Pulmonary artery endothelial cell (primary cell): ENCODE measurements around the gene DHX34. TPM values are rescaled to one million over a fixed set of nuclear protein-coding genes. Genes with fewer than 3 reads are reported as not detected.

Experiments
- DNase-seq: peaks from one replicate; pipeline ENCODE4 v3.0.0-alpha.2; 2011; ENCODE audit warnings: low read depth, low spot score
- total RNA-seq: library from RNA; depleted of rRNA; stranded (reverse); fragments of >200 nt; gene quantifications from 2 replicates; pipeline ENCODE4 v1.2.3, GENCODE V29; 2014

The DHX34 gene
- total RNA-seq, 1 donor from 2014 or later = 7.1 TPM

DNA sequence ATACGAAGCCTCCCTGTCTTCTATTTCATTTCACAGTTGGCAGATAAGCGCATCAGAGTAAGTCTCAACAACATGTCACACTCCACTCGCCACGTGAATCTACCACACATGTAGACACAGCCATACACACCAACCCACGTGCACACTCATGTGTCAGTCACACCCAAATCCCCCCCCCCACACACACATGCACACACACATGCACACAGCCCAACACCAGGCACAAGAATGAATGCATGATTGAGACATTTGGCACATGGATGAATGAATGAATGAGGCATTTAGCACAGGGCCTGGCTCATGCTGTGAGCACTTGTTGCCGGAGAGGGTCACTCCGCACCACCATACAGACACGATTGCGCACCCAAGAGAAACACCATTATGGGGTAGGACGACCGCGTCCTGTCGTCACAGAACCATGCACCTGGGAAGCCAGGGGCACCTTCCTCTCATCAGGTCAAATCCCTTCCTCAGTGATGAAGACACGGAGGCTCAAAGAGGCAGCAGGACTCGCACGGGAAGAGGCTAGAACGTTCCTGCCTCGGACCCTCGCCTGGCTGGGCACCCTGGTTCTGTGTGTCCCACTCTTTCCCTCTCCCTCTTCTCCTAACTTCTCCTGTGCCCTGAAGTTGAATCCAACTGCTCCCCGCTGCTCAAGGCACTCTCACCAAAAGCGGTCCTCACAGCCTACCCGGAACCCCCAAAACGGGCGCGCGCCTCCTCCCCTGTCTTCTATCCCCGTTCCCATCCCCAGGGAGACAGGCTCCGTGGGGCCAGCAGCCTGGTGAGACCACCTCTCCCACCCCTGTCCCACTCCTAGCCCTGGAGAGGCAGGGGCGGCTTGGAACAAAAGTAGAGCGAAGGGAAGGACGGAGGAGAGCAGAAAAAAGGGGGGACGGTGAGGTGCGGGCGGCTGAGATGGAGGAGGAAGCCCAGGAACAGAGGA lies 68.9 kb downstream of the DHX34 start:
- DNase-seq = no peak

DNA sequence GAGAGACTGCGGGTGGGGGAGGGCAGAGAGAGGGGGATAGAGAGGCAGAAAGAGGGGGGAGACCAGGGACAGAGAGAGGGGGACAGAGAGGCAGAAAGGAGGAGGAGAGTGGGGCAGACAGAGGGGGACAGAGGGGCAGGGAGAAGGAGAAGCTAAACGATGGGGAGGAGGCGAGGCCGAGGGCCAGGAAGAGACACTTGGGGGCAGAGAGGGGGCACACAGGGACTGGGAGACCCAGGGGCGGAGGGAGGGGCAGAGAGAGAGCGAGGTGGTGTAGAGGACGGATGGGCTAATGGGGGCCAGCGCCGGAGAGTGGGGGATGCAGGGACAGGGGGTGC lies 69.5 kb downstream of the DHX34 start:
- no peak for DNase-seq

DNA sequence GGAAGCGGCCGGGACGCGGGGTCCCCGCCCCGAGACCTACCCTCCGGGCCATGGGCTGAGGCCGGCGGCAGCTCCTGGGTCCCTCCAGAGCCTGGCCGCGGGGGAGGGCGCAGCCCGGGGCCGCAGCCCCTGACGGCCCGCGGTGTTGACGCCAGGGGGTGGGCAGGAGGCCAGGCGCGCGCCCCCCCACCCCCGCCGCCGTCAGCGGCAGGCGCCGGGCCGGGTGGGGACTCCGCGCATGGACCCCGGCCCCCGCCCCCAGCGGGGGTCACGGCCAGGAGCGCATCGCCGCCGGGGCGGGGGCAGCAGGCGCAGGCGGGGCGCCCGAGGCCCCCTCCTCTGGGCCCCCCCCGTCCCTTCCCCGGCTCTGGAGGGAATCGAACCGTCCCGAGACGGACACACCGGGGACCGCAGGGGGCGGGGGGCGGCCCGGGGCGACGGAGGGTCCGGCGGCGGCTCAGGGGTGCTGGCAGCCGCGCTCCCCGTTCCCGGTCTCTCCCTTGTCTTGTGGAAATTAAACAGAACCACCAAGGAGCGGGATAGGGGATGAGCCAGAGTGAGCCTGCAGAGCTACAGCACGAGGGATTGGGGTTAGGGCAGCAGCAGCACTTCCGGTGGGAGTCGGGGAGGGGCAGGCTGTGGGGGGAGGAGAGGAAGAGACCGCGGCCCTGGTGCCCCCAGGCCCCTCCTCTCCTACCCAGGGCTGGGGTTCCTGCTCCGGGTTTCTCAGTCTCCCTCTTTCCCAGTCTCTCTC lies 70.1 kb downstream of the DHX34 start, which contains the start of gene MEIS3:
TSS of gene MEIS3 (minus strand) at position 498 of the 754 bp plus-strand sequence. CDS start at position 52, 446 bp downstream.
- no peak for DNase-seq

DNA sequence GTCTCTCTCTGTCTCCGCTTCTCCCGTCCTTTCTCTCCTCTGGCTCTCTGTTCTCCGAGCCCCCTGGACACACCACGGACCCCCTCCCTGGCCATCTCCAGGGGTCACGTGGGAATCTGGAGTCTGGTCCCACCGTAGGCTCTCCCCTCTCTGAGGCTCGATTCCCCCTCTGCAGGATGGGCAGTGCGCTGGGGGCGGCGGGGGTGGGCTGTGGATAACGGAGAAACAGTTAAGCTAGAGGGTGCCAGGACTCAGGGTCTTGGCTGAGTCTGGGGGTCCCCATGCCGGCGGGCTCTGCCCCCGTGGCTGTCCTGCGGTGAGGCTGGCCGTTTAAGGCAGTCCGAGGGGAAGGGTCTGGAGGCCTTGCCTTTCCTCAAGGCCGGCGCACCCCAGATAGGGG lies 70.7 kb downstream of the DHX34 start:
- DNase-seq = no peak

- no peak for DNase-seq
Observed at GRCh38 chr19:47421244-47421786, 72.2 kb downstream of the DHX34 start.

DNA sequence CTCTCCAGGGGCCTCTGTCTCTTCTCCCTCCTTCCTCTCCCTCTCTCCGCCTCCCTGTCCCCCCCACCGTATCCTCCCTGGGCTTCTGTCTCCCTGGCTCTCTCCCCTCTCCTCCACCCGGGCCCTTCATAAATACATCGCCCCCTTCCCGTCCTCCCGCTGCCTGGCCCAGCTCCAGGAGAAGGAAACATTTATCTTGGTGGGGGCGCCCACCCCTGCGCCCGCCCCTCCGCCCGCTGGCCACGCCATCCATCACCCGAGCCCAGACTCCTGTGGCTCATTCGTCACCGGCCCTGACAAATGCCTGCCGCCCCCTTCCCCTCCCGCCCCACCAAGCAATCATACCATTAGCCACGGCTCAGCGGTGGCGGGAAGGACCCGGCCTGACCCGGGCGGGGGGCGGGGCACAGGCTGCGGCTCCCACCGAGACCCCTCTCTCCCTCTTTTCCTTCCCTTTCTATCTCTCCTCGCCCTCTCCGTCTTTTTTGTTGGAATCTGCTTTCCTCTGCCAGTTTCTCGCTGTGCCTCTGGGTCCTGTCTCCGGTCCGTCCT lies 72.8 kb downstream of the DHX34 start:
- DNase-seq = no peak

DNA sequence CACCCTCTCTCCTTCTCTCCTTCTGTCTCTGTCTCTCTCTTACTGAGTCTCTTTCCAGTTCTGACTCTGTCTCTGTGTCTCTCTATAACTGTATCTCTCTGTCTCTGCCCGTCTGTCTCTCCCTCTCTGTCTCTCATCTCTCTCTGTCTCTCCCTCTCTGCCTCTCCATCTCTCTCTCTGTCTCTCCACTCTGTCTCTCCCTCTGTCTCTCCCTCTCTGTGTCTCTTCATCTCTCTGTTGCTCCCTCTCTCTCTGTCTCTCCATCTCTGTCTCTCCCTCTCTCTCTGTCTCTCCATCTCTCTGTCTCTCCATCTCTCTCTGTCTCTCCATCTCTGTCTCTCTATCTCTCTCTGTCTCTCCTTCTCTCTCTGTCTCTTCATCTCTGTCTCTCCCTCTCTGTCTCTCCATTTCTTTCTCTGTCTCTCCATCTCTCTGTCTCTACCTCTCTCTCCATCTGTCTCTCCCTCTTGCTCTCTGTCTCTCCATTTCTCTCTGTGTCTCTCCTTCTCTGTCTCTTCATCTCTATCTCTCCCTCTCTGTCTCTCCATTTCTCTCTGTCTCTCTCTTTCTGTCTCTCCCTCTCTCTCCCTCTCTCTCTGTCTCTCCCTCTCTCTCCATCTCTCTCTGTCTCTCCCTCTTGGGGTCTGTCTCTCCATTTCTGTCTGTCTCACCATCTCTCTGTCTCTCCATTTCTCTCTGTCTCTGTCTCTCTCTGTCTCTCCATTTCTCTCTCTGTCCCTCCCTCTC lies 73.5 kb downstream of the DHX34 start:
- no peak for DNase-seq

GRCh38 chr19:47423203-47423882 lies 74.2 kb downstream of the DHX34 start:
- no peak for DNase-seq

DNA sequence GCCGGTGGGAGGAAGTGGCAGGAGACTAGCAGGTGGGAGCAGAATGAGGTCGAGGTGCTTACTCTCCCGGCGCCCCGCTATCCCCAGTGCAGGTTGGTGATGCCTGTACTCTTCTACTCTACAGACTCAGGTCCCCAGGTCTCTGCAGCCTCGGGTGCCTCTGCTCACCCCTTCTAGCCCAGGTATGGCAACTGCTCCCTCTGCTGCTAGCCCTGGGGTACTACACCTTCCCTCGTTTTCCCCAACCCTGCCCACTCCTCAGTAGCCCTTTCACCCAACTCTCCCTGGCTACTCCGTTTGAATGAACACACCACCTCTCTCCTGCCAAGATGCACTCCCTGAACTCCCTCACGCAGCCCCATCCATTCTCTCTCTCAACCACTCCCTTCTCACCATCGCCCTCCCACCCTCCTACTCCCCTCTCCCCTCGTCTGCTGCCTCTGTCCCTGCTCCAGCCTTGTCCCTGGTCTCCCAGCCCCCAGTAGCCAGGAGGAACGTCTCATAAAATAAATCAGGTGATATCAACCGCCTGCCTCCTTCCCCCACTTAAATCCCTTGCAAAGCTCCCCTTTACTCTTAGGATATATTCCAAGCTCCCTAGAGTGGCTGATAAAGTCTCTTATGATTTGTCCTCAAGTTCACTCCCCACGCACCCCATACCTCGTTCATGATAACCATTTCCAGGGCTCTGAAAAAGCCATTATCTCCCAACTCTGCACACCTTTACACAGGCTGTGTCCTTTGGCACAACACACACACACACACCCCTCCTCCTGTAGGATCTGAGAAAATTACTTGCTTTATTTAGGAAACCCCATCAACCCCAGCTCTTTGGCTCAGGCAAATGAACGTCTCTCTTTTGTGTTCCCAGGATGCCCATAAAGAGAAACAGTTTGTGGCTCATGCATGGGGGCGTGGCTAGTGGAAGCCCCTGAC lies 78.4 kb downstream of the DHX34 start:
- no peak for DNase-seq

GRCh38 chr19:47428177-47428894 lies 79.2 kb downstream of the DHX34 start:
- DNase-seq = peak; percentile 97

- DNase-seq = no peak
Observed at GRCh38 chr19:47429140-47429793, 80.2 kb downstream of the DHX34 start.

DNA sequence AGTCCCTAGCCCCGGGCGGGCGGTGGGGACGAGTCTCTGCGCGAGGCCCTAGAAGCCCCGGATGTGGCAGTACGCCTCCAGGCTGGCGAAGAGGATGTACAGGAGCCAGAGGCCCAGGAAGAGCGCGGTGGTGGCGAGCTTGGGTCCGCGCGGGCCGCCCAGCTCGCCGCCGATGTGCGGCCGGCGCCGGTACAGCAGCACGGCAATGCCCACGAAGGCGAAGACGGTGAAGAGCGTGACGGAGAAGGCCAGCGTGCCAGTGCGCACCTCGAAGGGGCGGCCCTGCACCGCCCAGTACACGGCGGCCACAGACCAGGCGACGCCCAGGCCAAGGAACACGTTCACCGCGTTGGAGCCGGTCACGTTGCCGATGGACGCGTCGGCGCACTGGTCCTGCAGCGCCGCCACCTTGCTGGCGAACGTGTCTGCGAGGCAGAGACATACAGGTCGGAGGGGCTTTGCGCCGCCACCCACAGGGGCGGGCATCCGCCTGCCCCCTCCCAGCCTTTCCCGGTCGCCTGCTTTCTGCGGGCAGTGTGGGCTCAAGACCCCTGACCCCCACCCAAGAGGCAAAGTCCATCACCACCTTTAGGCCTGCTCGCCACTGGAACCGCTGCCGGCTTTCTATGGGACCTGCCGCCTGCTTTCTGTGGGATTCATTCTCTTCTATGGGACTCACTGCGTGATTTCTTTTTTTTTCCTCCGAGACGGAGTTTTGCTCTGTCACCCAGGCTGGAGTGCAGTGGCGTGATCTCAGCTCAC lies 81.1 kb downstream of the DHX34 start:
- no peak for DNase-seq

DNA sequence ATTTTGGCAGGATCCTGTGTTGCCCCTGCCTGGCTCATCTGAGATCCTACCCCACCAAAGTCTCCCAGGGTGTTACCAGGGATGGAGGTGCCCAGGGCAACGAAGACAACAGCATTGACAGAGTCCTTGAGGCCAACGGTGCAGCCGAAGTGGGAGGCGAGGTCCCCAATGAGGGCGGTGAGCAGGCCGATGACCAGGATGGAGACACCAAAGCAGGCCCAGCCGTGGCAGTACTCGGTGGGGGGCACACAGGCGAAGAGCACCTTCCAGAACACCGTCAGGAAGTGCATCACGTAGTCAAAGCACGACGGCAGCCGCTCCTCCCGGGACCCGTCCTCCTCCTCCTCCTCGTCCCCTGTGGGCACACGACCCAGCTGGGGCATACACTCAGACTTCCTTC lies 83.0 kb downstream of the DHX34 start:
- no peak for DNase-seq
